Dendritic cell treated with granulocyte-macrophage colony-stimulating factor and Interleukin-4, amounts not matched to agents 40 ng/mL and 50 ng/mL, for 4 days (primary cell): ENCODE measurements around the gene CPEB4.

Experiments
- H3K27ac Mint-ChIP-seq: one replicate; pipeline ENCODE4 v1.8.0; 2022; ENCODE audit warnings: mild to moderate bottlenecking, mixed read lengths
- H3K27me3 Mint-ChIP-seq: one replicate; pipeline ENCODE4 v1.8.0; 2022; ENCODE audit warnings: mild to moderate bottlenecking, mixed read lengths
- H3K36me3 Mint-ChIP-seq: one replicate; pipeline ENCODE4 v1.8.0; 2022; ENCODE audit warnings: low read depth, mixed read lengths
- H3K4me1 Mint-ChIP-seq: one replicate; pipeline ENCODE4 v1.8.0; 2022; ENCODE audit warnings: low read depth, mixed read lengths
- H3K4me3 Mint-ChIP-seq: one replicate; pipeline ENCODE4 v1.8.0; 2022; ENCODE audit warnings: mild to moderate bottlenecking, moderate library complexity, mixed read lengths
- H3K9me3 Mint-ChIP-seq: one replicate; pipeline ENCODE4 v1.8.0; 2022; ENCODE audit warnings: mixed read lengths
- intact Hi-C: fragments of 100-400 bp; cut with micrococcal nuclease; formaldehyde crosslinking; loops from one replicate; pipeline ENCODE4 v1.15.0; 2022

The CPEB4 gene

GRCh38 chr5:173967241-173967640 lies 79.1 kb downstream of the CPEB4 start:
- intact Hi-C loops: no loop called here
- peaks cover 9% of the 10 kb centered on the region for H3K36me3 Mint-ChIP-seq
- H3K27me3 Mint-ChIP-seq: peaks cover 4% of the 10 kb centered on the region
- no peak overlapping the region for H3K27ac Mint-ChIP-seq
- H3K4me1 Mint-ChIP-seq: peaks cover 29% of the 10 kb centered on the region
- no peak overlapping the region for H3K4me3 Mint-ChIP-seq
- no peaks in the 10 kb centered on the region for H3K9me3 Mint-ChIP-seq

GRCh38 chr5:173968154-173968797 lies 80.1 kb downstream of the CPEB4 start:
- H3K4me1 Mint-ChIP-seq: peaks cover 28% of the 10 kb centered on the region
- no peak overlapping the region for H3K4me3 Mint-ChIP-seq
- H3K9me3 Mint-ChIP-seq: no peaks in the 10 kb centered on the region
- no peak overlapping the region for H3K27ac Mint-ChIP-seq
- intact Hi-C loops: no loop called here
- no peaks in the 10 kb centered on the region for H3K36me3 Mint-ChIP-seq
- H3K27me3 Mint-ChIP-seq: peaks cover 11% of the 10 kb centered on the region

GRCh38 chr5:173969167-173970049 lies 81.3 kb downstream of the CPEB4 start:
- intact Hi-C loops: loop anchor here (5.0 kb wide), 2 partner anchors 343 to 677 kb away; no protein-coding TSS in a partner anchor
- no peak overlapping the region for H3K4me3 Mint-ChIP-seq
- H3K27me3 Mint-ChIP-seq: peaks cover 22% of the 10 kb centered on the region
- H3K27ac Mint-ChIP-seq: no peak overlapping the region
- H3K4me1 Mint-ChIP-seq: peaks cover 34% of the 10 kb centered on the region
- no peaks in the 10 kb centered on the region for H3K36me3 Mint-ChIP-seq
- no peaks in the 10 kb centered on the region for H3K9me3 Mint-ChIP-seq

- H3K4me3 Mint-ChIP-seq: no peak overlapping the region
- H3K9me3 Mint-ChIP-seq: no peaks in the 10 kb centered on the region
- intact Hi-C loops: loop anchor here (5.0 kb wide), 2 partner anchors 341 to 679 kb away; no protein-coding TSS in a partner anchor
- no peak overlapping the region for H3K27ac Mint-ChIP-seq
- no peaks in the 10 kb centered on the region for H3K36me3 Mint-ChIP-seq
- H3K4me1 Mint-ChIP-seq: peaks cover 34% of the 10 kb centered on the region
- peaks cover 25% of the 10 kb centered on the region for H3K27me3 Mint-ChIP-seq
Observed at GRCh38 chr5:173970878-173971650, 82.9 kb downstream of the CPEB4 start.

GRCh38 chr5:173971681-173972345 lies 83.7 kb downstream of the CPEB4 start:
- peaks cover 34% of the 10 kb centered on the region for H3K4me1 Mint-ChIP-seq
- intact Hi-C loops: loop anchor here (5.0 kb wide), 2 partner anchors 340 to 680 kb away; no protein-coding TSS in a partner anchor
- peaks cover 32% of the 10 kb centered on the region for H3K27me3 Mint-ChIP-seq
- H3K4me3 Mint-ChIP-seq: no peak overlapping the region
- no peaks in the 10 kb centered on the region for H3K36me3 Mint-ChIP-seq
- no peaks in the 10 kb centered on the region for H3K9me3 Mint-ChIP-seq
- H3K27ac Mint-ChIP-seq: no peak overlapping the region

- Mint-ChIP-seq H3K27ac (peak overlapping the region; percentile 15), H3K4me3 (no peak overlapping the region), H3K27me3 (peaks cover 37% of the 10 kb centered on the region), H3K36me3 (no peaks in the 10 kb centered on the region), H3K9me3 (no peaks in the 10 kb centered on the region), H3K4me1 (peaks cover 31% of the 10 kb centered on the region)
- intact Hi-C loops: loop anchor here (5.0 kb wide), 2 partner anchors 340 to 680 kb away; no protein-coding TSS in a partner anchor
Observed at GRCh38 chr5:173972607-173972924, 84.4 kb downstream of the CPEB4 start.

- no peaks in the 10 kb centered on the region for H3K9me3 Mint-ChIP-seq
- peak overlapping the region; percentile 15 for H3K27ac Mint-ChIP-seq
- no peaks in the 10 kb centered on the region for H3K36me3 Mint-ChIP-seq
- peaks cover 40% of the 10 kb centered on the region for H3K27me3 Mint-ChIP-seq
- intact Hi-C loops: loop anchor here (1.0 to 5.0 kb wide), 3 partner anchors 339 to 681 kb away; no protein-coding TSS in a partner anchor
- H3K4me3 Mint-ChIP-seq: peak overlapping the region; percentile 77
- H3K4me1 Mint-ChIP-seq: peaks cover 26% of the 10 kb centered on the region
Observed at GRCh38 chr5:173972925-173973615, 84.9 kb downstream of the CPEB4 start.

GRCh38 chr5:173973616-173973969 lies 85.4 kb downstream of the CPEB4 start:
- Mint-ChIP-seq H3K9me3 (no peaks in the 10 kb centered on the region), H3K27me3 (peaks cover 44% of the 10 kb centered on the region), H3K4me3 (peak overlapping the region; percentile 77), H3K36me3 (no peaks in the 10 kb centered on the region), H3K27ac (peak overlapping the region; percentile 15), H3K4me1 (peaks cover 21% of the 10 kb centered on the region)
- intact Hi-C loops: loop anchor here (1.0 to 5.0 kb wide), 3 partner anchors 339 to 681 kb away; no protein-coding TSS in a partner anchor

GRCh38 chr5:173974688-173975239 lies 86.6 kb downstream of the CPEB4 start:
- H3K9me3 Mint-ChIP-seq: no peaks in the 10 kb centered on the region
- H3K27me3 Mint-ChIP-seq: peaks cover 51% of the 10 kb centered on the region
- no peak overlapping the region for H3K4me3 Mint-ChIP-seq

GRCh38 chr5:173981185-173981761 lies 93.1 kb downstream of the CPEB4 start:
- Mint-ChIP-seq H3K4me1 (no peaks in the 10 kb centered on the region), H3K36me3 (no peaks in the 10 kb centered on the region), H3K27me3 (peaks cover 71% of the 10 kb centered on the region), H3K9me3 (no peaks in the 10 kb centered on the region), H3K4me3 (no peak overlapping the region), H3K27ac (no peak overlapping the region)
- intact Hi-C loops: no loop called here

More at GRCh38 chr5:173974688-173975239, 86.6 kb downstream of the CPEB4 start:
- Mint-ChIP-seq H3K27ac (no peak overlapping the region), H3K36me3 (no peaks in the 10 kb centered on the region), H3K4me1 (peaks cover 13% of the 10 kb centered on the region)
- intact Hi-C loops: loop anchor here (5.0 kb wide), 2 partner anchors 338 to 682 kb away; no protein-coding TSS in a partner anchor

- intact Hi-C loops: no loop called here
- H3K36me3 Mint-ChIP-seq: no peaks in the 10 kb centered on the region
- H3K27me3 Mint-ChIP-seq: peaks cover 51% of the 10 kb centered on the region
- H3K27ac Mint-ChIP-seq: no peak overlapping the region
- no peak overlapping the region for H3K4me3 Mint-ChIP-seq
- H3K4me1 Mint-ChIP-seq: no peaks in the 10 kb centered on the region
- H3K9me3 Mint-ChIP-seq: no peaks in the 10 kb centered on the region
Observed at GRCh38 chr5:173984218-173984617, 96.1 kb downstream of the CPEB4 start.

- intact Hi-C loops: no loop called here
- Mint-ChIP-seq H3K4me3 (no peak within 1 kb of the TSS), H3K36me3 (no peaks in the 10 kb centered on the region), H3K9me3 (no peaks in the 10 kb centered on the region), H3K4me1 (no peaks in the 10 kb centered on the region), H3K27me3 (peaks cover 13% of the 10 kb centered on the region), H3K27ac (no peak within 1 kb of the TSS)
Observed at GRCh38 chr5:173988554-173989431, 100.6 kb downstream of the CPEB4 start, which contains the start of gene C5orf47. Gene C5orf47 (plus strand): TSS chr5:173989170. CDS start chr5:173989264, 94 bp downstream.
